Measurements from ENCODE around the gene WASL.

DNA sequence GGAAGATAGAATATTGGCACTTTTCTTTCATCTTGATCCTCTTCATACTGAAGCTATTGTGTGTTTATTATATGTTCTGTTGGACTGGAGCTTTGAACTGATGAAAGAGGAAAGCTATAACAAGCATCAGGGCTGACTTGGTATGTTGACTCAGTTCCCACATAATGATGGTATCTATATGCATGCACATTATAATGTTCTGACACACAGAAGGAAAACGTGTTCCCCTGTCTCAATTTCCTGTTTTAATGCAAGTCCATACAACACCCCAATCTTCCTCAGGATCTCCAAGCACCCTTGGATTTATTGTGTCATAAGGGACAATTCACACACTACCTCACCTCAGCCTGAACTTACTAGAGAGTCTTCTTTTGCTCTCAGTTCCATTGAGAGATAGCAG is 8.3 kb upstream of the WASL start:
- TF ChIP-seq EZH2 (IDR thresholded peaks at IDR 0.05; ENCODE audit: borderline replicate concordance, low read depth, low read length, poor library complexity, severe bottlenecking) (no peak), CTCF (conservative IDR thresholded peaks at IDR 0.05; ENCODE audit: low read depth, low read length) (no peak)

All from A673 (cell line).